GM23338 (cell line): ENCODE results near the gene MORN3. TPM values are rescaled to one million over a fixed set of nuclear protein-coding genes. Genes with fewer than 3 reads are reported as not detected.

ENCODE experiments used
- ATAC-seq: fragments of 200-7000 bp; cut with Tn5 transposase; 3 replicates; pipeline ENCODE4 v1.9.1; 2020
- DNase-seq: peaks from one replicate; pipeline ENCODE4 v3.0.0-alpha.2; 2015; ENCODE audit warnings: low spot score
- H2AFZ ChIP-seq: fragments of 200-600 bp; sonication (generic); 2 replicates; pipeline ENCODE4 v1.8.0; 2016; ENCODE audit warnings: antibody characterized with exemption, mild to moderate bottlenecking, moderate library complexity
- H3F3A ChIP-seq: fragments of 200-600 bp; sonication (generic); replicated peaks from 2 replicates; pipeline ENCODE4 v1.8.0; 2017; ENCODE audit warnings: antibody characterized with exemption, mixed run types, low read depth
- H3K27ac ChIP-seq: fragments of 200-600 bp; sonication (generic); 2 replicates; pipeline ENCODE4 v1.6.1; 2016; ENCODE audit warnings: low read depth
- H3K27me3 ChIP-seq: fragments of 200-600 bp; sonication (generic); 2 replicates; pipeline ENCODE4 v1.8.0; 2016; ENCODE audit warnings: mild to moderate bottlenecking, mixed run types, moderate library complexity; ENCODE audit not compliant: insufficient read depth
- H3K36me3 ChIP-seq: fragments of 200-600 bp; sonication (generic); 2 replicates; pipeline ENCODE4 v1.8.0; 2016; ENCODE audit warnings: mild to moderate bottlenecking; ENCODE audit not compliant: insufficient read depth
- H3K4me1 ChIP-seq: fragments of 200-600 bp; sonication (generic); 2 replicates; pipeline ENCODE4 v1.8.0; 2016; ENCODE audit warnings: mild to moderate bottlenecking, moderate library complexity; ENCODE audit not compliant: insufficient read depth
- H3K4me2 ChIP-seq: fragments of 200-600 bp; sonication (generic); 2 replicates; pipeline ENCODE4 v1.7.1; 2017; ENCODE audit warnings: mixed run types
- H3K4me3 ChIP-seq: fragments of 200-600 bp; sonication (generic); 2 replicates; pipeline ENCODE4 v1.6.1; 2016; ENCODE audit warnings: mixed run types
- H3K79me2 ChIP-seq: fragments of 200-600 bp; sonication (generic); replicated peaks from 2 replicates; pipeline ENCODE4 v1.8.0; 2017; ENCODE audit warnings: mild to moderate bottlenecking; ENCODE audit not compliant: insufficient read depth
- H3K9me2 ChIP-seq: fragments of 200-600 bp; sonication (generic); 2 replicates; pipeline ENCODE4 v1.8.0; 2017; ENCODE audit not compliant: insufficient read depth
- H4K20me1 ChIP-seq: fragments of 200-600 bp; sonication (generic); replicated peaks from 2 replicates; pipeline ENCODE4 v1.8.0; 2017; ENCODE audit warnings: mild to moderate bottlenecking; ENCODE audit not compliant: insufficient read depth
- H3K27ac Mint-ChIP-seq: 2 replicates; pipeline ENCODE4 v1.8.0; 2020; ENCODE audit warnings: inconsistent platforms, mild to moderate bottlenecking, moderate library complexity, mixed read lengths
- H3K27me3 Mint-ChIP-seq: 3 replicates; pipeline ENCODE4 v1.8.0; 2022; ENCODE audit warnings: low read depth, mild to moderate bottlenecking, moderate library complexity, mixed read lengths, inconsistent platforms; ENCODE audit not compliant: insufficient read depth, poor library complexity
- H3K36me3 Mint-ChIP-seq: 3 replicates; pipeline ENCODE4 v1.8.0; 2021; ENCODE audit warnings: low read depth, mild to moderate bottlenecking, inconsistent platforms, moderate library complexity, mixed read lengths
- H3K4me1 Mint-ChIP-seq: 3 replicates; pipeline ENCODE4 v1.8.0; 2020; ENCODE audit warnings: mild to moderate bottlenecking, inconsistent platforms, mixed read lengths
- H3K4me3 Mint-ChIP-seq: 3 replicates; pipeline ENCODE4 v1.8.0; 2021; ENCODE audit warnings: moderate library complexity, mild to moderate bottlenecking, inconsistent platforms, mixed read lengths
- H3K9me3 Mint-ChIP-seq: 3 replicates; pipeline ENCODE4 v1.8.0; 2020; ENCODE audit warnings: moderate library complexity, mild to moderate bottlenecking, inconsistent platforms, mixed read lengths
- CREB1 ChIP-seq: fragments of 250-450 bp; sonication (Bioruptor Pico); IDR thresholded peaks from 2 replicates; pipeline ENCODE4 v1.5.0; 2020; ENCODE audit warnings: low read depth, mild to moderate bottlenecking, moderate library complexity
- EZH2 ChIP-seq: fragments of 200-600 bp; sonication (generic); IDR thresholded peaks from one replicate; pipeline ENCODE4 v1.8.0; 2017; ENCODE audit warnings: antibody characterized with exemption, mild to moderate bottlenecking, low read depth; ENCODE audit not compliant: unreplicated experiment
- EZH2phosphoT487 ChIP-seq: fragments of 200-600 bp; sonication (generic); IDR thresholded peaks from one replicate; pipeline ENCODE4 v1.8.1; 2018; ENCODE audit warnings: antibody characterized with exemption; ENCODE audit not compliant: unreplicated experiment
- NANOG ChIP-seq: IDR thresholded peaks from 2 replicates; pipeline ENCODE4 v1.6.1; 2016; ENCODE audit warnings: antibody characterized with exemption, borderline replicate concordance
- POLR2AphosphoS5 ChIP-seq: IDR thresholded peaks from 2 replicates; pipeline ENCODE4 v1.6.1; 2016; ENCODE audit warnings: antibody characterized with exemption, low read depth
- STAT1 ChIP-seq: IDR thresholded peaks from one replicate; pipeline ENCODE4 v1.6.1; 2016; ENCODE audit warnings: antibody characterized with exemption; ENCODE audit not compliant: unreplicated experiment
- ZNF114 ChIP-seq: fragments of 250-450 bp; sonication (Bioruptor Pico); IDR thresholded peaks from 2 replicates; pipeline ENCODE4 v1.5.0; 2020; ENCODE audit warnings: mild to moderate bottlenecking, moderate library complexity
- ZNF331 ChIP-seq: fragments of 250-450 bp; sonication (Bioruptor Pico); IDR thresholded peaks from 2 replicates; pipeline ENCODE4 v1.5.0; 2020; ENCODE audit warnings: low read depth, mild to moderate bottlenecking, moderate library complexity
- polyA plus RNA-seq: library from polyadenylated mRNA; unstranded; fragments of >200 nt; fragmentation: Nextera tagmentation; extraction: Ambion mirVana; gene quantifications from 2 replicates; pipeline ENCODE4 v1.2.1, GENCODE V29; 2016
- total RNA-seq: library from RNA; depleted of rRNA; stranded (reverse); fragments of >200 nt; shearing (Covaris generic); gene quantifications from 2 replicates; pipeline ENCODE4 v1.2.3, GENCODE V29; 2014
- TF ChIP-seq, protein P1 (sequence below): IDR thresholded peaks from one replicate; pipeline ENCODE4 v1.6.1; 2018; ENCODE audit warnings: antibody characterized with exemption; ENCODE audit not compliant: unreplicated experiment
- TF ChIP-seq, protein P2 (sequence below), 2 experiments: fragments of 200-600 bp in 1 of 2; sonication (generic) in 1 of 2; conservative IDR thresholded peaks; 2 replicates each; pipeline versions ENCODE4 v1.5.1 to v1.6.1; 2016 to 2017; ENCODE audit warnings: antibody characterized with exemption in 2 of 2, low read depth in 2 of 2, mild to moderate bottlenecking in 2 of 2, moderate library complexity in 1 of 2
- TF ChIP-seq, protein P3 (sequence below): IDR thresholded peaks from 2 replicates; pipeline ENCODE4 v1.6.1; 2016; ENCODE audit warnings: antibody characterized with exemption

Gene MORN3
- total and polyA plus RNA-seq, 2 experiments from 2014 or later = 0.14 to 0.36 TPM

DNA sequence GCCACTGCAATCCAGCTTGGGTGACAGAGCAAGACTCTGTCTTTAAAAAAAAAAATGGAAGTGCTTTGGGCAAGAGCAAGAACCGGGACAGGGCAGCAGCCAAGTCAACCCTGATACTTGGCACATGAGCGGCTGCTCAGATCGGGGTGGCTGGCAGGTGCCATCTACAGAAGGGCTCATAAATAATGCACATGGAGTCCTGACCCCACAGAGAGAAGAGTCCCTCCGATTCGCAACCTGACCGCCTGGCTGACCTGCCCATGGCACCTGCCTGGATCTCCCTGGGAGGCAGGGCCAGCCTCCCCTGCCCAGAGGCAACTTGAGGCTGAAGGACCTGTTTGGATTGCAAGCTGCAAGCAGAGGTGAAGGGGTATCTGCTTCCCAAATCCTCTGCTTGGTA, 33.5 kb upstream of the MORN3 start (continued):
- TF ChIP-seq, protein P1, sequence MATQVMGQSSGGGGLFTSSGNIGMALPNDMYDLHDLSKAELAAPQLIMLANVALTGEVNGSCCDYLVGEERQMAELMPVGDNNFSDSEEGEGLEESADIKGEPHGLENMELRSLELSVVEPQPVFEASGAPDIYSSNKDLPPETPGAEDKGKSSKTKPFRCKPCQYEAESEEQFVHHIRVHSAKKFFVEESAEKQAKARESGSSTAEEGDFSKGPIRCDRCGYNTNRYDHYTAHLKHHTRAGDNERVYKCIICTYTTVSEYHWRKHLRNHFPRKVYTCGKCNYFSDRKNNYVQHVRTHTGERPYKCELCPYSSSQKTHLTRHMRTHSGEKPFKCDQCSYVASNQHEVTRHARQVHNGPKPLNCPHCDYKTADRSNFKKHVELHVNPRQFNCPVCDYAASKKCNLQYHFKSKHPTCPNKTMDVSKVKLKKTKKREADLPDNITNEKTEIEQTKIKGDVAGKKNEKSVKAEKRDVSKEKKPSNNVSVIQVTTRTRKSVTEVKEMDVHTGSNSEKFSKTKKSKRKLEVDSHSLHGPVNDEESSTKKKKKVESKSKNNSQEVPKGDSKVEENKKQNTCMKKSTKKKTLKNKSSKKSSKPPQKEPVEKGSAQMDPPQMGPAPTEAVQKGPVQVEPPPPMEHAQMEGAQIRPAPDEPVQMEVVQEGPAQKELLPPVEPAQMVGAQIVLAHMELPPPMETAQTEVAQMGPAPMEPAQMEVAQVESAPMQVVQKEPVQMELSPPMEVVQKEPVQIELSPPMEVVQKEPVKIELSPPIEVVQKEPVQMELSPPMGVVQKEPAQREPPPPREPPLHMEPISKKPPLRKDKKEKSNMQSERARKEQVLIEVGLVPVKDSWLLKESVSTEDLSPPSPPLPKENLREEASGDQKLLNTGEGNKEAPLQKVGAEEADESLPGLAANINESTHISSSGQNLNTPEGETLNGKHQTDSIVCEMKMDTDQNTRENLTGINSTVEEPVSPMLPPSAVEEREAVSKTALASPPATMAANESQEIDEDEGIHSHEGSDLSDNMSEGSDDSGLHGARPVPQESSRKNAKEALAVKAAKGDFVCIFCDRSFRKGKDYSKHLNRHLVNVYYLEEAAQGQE = no peak
- no peak for TF ChIP-seq ZNF331 (CRISPR knock-in tag)

DNA sequence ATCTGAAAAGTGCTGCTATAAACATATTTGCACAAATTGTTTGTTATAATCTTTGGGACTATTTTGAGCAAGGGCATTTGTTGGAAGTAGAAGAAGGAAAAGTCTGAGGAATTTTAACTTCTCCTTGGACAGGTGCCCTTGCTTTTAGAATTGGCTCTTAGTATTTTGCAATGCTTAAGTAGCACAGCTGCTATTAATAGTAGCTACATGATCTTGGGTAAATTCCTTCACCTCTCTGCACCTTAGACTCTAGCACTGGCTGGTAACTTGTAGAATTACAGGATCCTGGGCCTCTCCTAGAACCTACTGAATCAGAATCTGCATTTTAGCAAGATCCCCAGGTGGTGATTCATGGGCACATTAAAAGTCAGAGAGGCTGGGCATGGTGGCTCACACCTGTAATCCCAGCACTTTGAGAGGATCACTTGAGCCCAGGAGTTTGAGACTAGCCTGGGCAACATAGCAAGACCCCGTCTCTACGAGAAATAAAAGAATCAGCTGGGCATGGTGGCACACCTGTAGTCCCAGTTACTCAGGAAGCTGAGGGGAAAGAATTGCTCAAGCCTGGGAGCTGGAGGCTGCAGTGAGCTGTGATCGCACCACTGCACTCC, 32.3 kb upstream of the MORN3 start:
- Mint-ChIP-seq H3K4me3 (no peak overlapping the region), H3K27ac (no peak overlapping the region), H3K36me3 (no peaks in the 10 kb centered on the region), H3K9me3 (no peaks in the 10 kb centered on the region), H3K4me1 (no peaks in the 10 kb centered on the region), H3K27me3 (peaks cover 4% of the 10 kb centered on the region)
- ATAC-seq (no peak), DNase-seq (no peak)
- H4K20me1 ChIP-seq = no peaks in the 10 kb centered on the region
- no peak overlapping the region for H3K27ac ChIP-seq
- H3K36me3 ChIP-seq = no peaks in the 10 kb centered on the region
- no peak overlapping the region for H3K4me2 ChIP-seq
- no peaks in the 10 kb centered on the region for H3K4me1 ChIP-seq
- H2AFZ ChIP-seq = no peak overlapping the region
- H3K79me2 ChIP-seq = no peaks in the 10 kb centered on the region
- H3K4me3 ChIP-seq = no peak overlapping the region
- no peaks in the 10 kb centered on the region; the same call in 1 of the 2 replicates for H3F3A ChIP-seq
- H3K9me2 ChIP-seq = no peaks in the 10 kb centered on the region
- no peaks in the 10 kb centered on the region for H3K27me3 ChIP-seq
- no peak for TF ChIP-seq STAT1
- TF ChIP-seq EZH2 = no peak
- TF ChIP-seq ZNF114 (CRISPR knock-in tag) = no peak
- TF ChIP-seq EZH2phosphoT487 = no peak
- TF ChIP-seq, protein P2, sequence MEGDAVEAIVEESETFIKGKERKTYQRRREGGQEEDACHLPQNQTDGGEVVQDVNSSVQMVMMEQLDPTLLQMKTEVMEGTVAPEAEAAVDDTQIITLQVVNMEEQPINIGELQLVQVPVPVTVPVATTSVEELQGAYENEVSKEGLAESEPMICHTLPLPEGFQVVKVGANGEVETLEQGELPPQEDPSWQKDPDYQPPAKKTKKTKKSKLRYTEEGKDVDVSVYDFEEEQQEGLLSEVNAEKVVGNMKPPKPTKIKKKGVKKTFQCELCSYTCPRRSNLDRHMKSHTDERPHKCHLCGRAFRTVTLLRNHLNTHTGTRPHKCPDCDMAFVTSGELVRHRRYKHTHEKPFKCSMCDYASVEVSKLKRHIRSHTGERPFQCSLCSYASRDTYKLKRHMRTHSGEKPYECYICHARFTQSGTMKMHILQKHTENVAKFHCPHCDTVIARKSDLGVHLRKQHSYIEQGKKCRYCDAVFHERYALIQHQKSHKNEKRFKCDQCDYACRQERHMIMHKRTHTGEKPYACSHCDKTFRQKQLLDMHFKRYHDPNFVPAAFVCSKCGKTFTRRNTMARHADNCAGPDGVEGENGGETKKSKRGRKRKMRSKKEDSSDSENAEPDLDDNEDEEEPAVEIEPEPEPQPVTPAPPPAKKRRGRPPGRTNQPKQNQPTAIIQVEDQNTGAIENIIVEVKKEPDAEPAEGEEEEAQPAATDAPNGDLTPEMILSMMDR (conservative IDR thresholded peaks at IDR 0.05; ENCODE audit: low read depth in 2 of 2) = no peak
- no peak for TF ChIP-seq ZNF331 (CRISPR knock-in tag)
- no peak for TF ChIP-seq NANOG
- TF ChIP-seq, protein P3, sequence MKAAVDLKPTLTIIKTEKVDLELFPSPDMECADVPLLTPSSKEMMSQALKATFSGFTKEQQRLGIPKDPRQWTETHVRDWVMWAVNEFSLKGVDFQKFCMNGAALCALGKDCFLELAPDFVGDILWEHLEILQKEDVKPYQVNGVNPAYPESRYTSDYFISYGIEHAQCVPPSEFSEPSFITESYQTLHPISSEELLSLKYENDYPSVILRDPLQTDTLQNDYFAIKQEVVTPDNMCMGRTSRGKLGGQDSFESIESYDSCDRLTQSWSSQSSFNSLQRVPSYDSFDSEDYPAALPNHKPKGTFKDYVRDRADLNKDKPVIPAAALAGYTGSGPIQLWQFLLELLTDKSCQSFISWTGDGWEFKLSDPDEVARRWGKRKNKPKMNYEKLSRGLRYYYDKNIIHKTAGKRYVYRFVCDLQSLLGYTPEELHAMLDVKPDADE = no peak
- TF ChIP-seq, protein P1 = no peak
- no peak for TF ChIP-seq POLR2AphosphoS5
- no peak for TF ChIP-seq CREB1
